ENCODE measurements around the gene DIS3L2.
"Not testable (repeated sequence)": the region's sequence is repeated elsewhere in the genome, so short reads cannot be mapped to it uniquely, and the experiment has no call there.

The DIS3L2 gene

DNA sequence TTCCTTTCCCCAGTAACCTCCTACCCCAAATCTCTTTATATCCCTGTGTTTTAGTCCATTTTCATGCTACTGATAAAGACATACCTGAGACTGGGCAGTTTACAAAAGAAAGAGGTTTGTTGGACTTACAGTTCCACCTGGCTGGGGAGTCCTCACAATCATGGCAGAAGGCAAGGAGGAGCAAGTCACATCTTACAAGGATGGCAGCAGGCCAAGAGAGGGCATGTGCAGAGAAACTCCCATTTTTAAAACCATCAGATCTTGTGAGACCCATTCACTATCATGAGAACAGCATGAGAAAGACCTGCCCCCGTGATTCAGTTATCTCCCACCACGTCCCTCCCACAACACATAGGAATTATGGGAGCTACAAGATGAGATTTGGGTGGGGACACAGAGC, 352.1 kb downstream of the DIS3L2 start:
- DNase-seq: not testable (repeated sequence)

DNA sequence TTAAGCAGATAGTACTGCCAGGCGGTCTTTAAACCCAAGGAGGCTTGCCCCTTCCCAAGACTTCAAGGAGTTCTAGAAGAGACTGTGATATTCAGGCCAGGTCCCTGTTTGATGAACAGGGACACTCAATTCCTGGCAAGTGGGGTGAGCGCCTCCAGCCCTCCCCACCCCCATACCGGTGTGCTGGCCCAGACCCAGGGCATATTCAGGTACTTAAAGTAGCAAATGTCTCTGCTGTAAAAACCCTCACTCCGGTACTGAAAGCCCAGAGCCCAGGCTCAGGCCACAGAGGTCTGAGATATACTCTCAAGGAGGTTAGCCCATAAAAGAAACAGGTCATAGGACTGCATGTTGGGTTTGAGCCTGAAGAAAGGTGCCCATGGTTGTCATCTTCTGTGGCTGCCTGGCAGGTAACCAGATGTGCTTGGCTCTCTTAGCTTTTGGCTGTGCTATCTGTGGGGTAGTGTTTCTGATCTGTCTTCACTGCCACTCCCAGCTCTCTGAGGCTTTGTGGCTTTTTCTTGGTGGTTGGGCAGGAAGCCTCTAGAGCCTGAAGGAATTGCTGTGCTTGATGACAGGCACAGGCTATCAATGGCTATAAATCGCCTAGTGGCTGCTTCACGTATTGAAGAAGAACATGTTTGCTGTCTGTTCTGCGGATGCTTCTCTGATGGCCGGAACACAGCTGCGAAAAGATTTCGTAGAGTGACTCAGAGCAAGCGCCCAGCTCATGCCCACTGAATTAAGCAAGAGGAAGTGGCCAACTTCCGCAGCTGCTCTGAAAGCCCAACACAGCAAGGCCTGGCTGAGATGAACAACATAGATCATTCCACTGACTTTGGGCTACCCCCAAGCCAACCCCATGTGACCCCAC, 353.8 kb downstream of the DIS3L2 start:
- DNase-seq: no peak

DNA sequence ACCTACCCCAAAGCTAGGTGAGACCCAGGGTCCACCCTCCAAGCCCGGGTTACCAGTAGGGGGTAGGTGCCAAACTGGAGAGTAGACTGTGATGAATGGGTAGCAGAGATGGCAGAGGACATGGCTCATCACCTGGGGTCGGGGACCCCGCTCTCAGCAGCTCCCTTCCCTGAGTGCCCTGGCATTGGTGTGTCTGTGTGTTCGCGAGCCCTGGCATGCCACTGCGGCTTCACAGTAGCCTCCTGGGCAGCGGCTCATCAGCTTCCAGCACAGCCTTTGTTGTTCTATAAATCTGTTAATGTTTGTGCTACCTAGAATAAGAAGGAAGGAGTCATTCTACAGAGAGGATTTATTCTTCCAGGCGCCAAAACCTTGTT, 354.4 kb downstream of the DIS3L2 start:
- DNase-seq: no peak

DNA sequence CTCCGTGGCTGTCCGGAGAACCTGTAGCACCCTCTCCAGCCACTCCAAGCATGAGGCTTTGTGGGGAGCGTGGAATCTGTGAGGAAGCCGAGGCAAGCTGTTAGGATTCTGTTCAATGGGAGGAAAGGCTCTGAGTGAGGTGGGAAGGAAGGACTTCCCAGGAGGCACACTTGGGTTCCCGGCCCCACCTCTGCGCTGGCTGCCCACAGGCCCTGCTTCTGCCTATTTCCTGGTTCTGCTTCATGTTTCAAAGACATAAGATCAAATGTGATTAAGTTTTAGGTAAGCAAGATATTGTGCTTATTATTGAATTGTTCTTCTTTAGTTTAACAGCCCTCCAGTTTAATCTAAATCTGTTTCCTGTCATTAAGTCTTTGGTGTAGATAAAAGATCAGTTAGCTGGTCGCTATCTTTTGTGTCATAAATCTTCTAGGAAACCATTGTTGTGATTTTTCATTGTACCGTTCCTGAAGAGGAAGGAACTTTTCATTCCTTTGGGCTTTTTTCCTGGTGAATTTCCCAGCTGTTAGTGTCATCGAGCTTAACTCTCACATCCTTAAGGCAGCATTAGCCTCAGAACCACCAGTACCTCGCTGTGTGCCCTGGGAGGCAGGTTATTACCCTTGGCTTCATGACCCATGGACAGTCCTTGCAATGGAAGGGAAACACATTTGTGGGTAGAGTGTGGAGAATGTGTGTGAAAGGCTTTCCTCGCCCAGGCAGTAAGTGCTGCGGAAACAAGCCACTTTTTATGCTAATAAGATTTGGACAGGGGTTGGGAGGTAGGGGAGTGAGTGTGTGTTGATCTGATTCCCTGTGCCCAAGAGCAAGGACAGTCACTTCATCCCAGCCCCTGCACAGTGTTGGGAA, 355.2 kb downstream of the DIS3L2 start:
- no peak for DNase-seq

DNA sequence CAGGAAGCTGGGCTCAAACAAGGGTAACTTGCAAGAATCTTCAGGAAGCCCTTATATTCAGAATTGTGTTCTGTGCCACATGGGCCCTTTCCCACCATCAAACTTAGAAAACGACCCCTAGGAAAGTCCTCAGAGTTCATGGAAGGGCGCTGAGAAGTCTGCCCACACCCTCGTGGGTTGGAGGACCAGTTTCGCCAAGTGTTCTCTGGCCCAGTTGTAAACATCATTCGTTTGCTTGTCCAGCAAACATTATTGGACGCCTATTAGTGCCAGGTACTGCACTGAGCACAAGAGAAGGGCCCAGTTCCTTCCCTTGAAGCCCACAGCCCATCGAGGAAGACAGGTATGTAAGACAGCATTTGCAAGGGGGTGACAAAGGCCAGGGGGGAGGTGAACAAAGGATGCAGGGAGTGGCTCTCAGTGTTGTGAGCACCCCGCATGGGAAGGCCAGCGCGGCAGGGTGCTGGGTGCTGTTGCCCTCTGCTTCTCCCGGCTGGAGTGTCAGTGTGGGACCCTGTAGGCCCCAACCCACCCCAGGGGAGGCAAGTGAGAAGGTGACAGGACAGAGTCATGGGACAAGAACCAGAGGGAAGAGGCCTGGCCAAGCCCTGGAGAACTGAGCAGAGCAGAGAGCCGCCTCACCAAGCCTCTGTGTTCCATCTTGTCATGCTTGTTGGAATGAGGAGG, 356.8 kb downstream of the DIS3L2 start:
- DNase-seq: no peak

DNA sequence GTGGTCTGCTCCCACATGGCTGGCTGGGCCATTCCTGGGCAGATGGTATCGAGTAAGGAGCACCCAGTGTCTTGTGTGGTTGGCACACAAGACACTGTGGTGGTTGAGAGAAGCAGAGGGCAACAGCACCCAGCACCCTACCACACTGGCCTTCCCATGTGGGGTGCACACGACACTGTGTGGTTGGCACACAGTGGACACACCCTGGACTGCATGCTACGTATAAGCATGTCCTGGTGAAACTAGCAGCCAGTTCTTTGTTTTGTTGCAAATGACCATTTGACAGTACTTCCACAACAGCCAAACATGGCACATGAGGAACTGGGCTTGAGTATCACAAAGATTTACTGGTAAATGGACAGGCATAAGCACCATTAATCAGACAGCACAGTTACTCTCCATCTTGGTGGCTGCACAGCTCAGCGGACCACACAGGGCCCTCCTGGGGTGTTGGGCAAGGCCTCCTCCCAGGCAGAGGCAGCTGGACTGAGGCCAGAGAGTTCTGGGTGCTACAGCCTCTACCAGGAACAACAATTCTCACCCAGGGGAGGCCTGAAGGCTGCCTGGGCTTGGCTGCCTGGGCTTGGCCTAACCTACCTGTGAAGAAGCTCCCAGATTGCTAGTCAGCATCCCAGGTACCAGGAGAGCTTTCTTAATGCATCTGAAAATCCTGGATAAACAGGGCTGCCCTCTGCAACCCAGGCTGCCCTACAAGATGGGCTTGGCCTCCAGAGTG, 357.7 kb downstream of the DIS3L2 start:
- DNase-seq: no peak

DNA sequence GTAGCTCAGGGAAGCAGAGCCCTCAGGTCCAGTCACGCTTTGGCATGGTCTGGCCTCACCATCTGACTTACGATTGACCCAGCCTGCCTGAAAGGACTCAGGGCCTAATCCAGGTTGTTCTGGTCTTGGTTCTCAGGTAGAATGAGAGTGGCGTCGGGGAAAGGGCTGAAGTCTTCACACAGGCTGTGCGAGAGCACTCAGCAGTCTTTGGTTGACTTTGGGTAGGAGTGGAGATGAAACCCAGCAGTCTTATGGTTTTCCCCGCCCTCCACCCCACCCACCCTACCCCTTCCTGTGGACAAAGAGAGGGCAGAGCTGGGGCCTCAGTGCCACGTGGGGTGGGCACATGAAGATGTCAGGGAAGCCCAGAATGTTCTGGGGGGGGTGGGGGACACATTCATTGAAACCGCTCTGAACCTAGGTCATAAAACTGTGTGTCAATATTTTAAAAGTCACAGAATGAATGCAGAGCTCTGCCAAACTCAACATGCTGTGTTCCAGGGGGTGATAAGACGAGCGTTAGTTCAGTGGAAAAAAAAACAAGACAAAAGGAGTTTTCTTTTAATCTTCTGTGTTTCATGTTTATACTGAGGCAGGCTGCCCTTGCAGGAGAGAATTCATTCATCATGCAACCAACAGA, 358.4 kb downstream of the DIS3L2 start:
- no peak for DNase-seq

DNA sequence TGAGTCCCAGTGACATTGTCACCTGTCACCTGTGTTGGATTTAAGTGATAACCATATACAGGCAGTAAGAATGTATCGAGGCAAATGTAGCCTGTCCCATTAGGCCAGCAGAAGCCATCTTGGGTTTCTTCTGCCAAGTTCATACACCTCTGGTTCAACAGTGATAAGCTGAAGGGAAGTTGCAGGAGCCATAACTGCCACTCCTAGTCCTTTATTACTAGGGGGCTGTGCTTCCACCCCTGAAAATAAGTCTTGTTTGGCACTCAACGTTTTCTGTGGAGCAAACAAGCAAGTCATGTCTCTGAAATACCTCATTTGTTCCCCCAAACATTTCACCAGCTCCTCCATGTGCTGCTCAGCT, 358.9 kb downstream of the DIS3L2 start:
- no peak for DNase-seq

DNA sequence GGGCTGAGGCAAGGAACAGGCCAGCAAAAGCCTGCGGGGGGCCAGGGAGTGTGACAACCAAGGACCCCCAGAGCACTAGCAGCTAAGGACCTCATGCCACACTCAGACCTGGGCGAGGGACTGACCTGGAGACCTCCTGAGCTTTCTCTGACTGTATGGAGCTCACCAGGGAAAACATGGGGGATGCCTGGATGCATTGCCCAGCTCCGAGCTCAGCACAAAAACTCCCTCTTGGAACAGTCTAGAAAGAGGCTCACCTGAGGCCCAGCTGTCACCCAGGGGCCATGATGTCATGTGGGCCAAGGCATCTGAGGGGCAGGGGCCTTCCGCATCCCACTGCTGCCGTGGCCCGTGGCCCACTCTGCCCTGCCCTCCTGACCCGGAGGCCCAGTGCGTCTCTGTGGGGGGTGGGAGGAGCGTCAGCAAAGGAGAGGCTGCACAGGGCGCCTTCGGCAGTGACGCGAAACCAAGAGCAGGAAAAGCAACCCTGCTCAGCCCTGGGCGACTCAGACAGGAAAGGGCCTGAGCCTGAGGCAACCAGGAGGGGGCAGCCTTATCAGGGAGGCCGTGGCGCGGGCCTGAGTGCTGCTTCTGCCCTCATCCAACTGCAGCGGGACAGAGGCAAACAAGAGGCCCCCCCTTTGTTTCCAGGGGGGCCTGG, 359.8 kb downstream of the DIS3L2 start:
- no peak for DNase-seq

DNA sequence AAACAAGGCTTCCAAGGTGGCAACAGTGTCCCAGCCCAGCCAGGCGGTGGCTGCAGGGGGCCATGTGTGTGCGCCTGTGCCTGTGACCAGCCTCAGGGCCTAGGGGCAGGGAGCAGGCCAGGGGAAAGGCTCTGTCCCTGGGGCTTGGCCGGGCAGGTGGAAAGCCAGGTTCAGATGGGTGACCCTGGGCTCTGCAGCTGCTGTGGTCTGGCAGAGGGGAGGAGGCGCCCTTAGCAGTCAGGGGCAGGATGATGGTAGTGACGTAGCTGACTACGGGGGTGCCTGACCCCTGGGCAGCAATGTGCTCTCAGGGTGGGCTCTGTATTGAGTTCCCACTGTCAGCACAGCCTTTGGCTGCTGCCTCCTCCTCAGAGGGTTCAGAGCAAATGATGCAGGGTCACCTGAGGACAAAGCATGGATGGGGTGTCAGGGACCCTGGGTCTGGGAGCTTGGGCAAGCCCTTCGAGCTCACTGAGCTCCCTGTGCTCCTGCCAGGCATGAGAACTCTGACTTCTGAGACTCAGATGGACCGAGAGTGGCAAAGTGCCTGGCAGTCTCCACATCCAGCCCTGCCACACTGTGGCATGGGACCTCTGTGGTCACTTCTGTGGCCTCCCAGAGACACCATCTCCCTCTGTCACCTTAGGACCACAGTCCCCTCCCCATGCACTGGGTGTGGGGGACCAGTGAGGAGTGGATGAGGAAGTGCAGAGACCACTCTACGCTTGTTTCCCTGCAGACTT, 360.5 kb downstream of the DIS3L2 start:
- no peak for DNase-seq

DNA sequence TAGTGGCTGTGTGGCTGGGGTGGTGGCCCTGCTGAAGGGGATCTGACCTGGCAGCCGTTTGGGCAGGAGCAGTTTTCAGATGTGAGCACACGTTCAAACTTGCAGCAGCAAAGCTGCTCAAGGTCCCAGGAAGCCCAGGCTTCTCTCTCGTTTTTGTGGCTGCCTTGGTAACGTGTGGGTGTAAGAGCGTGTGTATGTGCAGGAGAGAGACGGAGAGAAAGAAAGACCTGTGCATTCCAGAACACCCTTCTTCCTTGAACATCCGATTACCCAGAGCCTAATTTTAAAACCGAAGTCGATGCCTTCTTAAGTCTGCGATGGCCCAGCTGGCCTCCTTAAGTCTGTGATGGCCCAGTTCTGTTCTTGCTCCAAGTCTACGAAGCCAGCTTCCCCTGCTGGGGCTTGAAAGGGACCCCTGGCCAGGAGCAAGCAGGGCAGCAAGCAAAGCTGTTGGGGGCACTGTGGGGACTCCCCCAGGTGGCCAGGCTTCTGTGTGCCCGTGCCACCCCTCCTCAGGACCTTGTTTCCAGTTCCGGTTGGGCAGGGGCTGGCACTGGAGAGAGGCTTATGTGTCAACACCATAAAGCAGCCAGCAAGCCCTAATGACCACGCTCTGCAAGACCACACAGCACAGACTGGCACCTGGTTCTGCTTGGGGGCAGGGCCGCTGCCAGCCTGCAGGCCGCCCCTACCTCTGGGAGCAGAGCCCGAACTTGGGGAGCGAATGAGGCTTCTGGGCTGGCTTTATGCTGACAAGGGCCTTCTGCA, 361.2 kb downstream of the DIS3L2 start:
- DNase-seq: no peak

DNA sequence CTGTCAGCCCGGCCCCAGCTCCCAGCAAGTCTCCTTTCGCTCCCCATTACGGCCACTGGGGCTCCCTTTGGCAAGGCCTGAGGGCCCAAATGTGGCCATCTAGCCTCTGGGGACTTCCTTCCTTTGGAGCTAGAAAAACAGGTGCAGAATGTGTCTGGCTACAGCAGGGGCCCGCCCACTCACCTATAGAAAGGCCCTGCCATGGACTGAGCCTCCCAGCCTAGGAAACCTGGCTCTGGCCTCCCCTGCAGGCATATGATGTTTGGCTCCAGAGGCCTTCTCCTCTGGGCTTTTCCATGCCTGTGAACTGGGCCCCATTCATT, 361.8 kb downstream of the DIS3L2 start:
- DNase-seq: no peak

DNA sequence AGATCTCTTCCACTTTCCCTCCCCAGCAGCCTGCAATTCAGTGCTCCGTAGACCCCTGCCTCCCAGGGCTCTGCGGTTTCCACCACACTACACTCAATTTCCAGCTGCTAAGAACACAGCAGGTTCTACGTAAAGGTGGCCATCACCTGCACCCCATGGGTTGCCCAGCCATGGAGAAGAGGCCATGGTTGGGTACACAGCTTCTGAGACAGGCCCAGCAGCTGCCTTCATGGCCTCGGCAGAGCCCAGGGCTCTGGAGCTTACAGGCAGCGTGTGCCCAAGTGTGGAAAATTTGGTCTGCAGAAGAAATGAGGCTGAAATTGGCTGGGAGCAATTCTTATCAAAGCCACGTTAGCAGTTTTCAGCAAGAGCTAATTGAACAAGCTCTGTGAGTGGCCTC, 362.5 kb downstream of the DIS3L2 start:
- not testable (repeated sequence) for DNase-seq

DNA sequence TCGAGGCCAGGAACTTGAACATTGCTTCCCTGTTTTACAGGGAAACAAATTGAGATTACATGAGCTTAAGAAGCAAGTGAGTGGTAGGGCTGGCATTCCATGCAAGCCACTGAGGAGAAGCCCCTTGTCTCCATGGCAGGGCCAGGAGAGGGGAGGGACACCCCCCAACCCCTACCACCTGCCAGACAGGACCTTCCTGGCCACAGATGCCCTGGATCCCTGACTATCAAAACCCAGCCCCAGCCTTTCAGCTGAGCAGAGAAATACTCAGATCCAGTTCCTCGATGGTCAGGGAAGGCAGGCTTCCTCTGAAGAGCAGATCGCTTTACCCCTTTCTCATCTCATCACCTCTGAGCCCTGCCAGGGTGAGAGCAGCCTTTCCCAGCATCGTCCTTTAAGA, 363.3 kb downstream of the DIS3L2 start:
- no peak for DNase-seq

DNA sequence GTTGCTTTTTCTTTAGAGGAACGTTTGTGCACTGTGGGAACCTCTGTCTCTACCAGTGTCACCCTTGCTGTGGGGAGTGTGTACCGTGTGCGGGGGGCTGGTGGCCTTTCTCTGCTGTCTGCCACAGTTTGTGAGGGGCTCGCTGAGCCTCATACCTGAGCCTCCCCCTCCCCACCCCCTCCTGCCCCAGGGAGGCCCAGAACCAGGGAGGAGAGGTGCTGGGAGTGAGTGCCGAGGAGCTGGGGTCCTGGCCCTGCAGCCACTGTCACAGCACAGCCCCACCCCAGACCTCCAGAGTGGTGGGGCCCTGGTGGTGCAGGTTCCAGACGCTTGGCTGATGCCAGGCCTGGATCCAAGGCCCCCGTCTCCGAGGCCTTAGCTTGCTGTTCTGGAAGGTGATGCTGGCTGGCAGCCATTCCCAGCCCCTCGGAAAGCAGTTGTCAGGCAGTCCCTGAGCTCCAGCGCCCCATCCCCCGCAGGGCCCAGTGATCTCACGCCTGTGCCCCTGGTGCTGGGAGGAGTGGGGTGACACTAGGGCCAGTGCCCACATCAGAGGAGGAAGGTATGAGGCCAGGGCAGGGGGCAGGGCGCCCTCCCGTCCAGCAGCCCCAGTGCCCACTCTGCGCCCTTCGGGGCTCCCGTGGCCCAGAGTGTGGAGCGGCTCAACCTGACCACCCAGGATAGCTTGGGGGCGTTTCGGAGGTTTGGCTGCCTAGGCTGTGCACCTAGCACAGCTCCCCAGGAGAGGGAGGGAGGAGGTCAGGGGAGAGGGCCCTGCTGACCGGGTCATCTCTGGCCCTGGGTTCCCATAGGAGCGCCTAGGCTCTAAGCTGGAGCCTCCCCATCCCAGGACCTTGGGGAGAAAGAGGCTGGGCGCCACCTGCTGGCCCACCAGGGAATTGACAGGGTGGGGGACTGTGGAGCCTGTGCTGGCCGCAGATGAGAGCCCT, 364.1 kb downstream of the DIS3L2 start:
- peak in 1 of 2 experiments; percentile 18 for DNase-seq

DNA sequence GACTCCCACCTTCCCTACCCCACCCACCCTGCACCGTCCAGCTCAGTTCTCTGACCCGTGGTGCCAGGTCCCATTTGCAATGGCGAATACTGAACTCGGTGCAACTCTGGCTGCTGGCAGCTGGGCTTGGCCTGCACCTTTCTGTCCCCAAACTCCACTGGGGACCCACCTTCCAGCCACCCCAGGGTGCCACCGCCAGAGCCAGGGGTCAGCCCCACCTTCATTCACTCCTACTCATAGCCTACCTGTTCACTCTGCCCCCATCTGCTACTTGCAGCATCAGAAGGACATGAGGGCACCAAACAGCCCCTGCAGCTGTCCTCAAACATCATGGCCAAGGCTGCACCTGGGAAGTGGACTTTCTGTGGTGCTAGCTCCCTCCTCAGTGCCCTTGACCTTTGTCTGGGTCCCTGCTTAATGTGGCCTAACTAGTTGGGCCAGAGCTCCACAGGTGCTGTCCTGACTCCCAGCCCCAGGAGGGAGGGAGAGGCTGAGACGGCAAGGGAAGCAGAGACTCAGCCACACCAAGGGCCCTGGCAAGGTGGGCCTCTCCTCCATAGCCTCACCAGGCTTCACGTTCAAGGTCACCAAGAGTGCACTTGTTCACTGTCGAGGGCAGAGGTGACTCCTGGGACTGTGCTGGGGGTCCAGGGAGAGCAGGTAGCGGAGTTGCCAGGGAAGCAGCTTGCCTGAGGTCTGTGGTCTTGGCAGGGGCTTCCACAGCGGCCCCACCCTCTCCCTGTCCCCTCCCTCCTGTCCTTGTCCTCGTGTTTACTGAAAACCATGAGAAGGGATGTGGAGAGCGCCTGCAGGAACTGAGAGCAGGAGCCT, 365.0 kb downstream of the DIS3L2 start:
- not testable (repeated sequence) for DNase-seq

DNA sequence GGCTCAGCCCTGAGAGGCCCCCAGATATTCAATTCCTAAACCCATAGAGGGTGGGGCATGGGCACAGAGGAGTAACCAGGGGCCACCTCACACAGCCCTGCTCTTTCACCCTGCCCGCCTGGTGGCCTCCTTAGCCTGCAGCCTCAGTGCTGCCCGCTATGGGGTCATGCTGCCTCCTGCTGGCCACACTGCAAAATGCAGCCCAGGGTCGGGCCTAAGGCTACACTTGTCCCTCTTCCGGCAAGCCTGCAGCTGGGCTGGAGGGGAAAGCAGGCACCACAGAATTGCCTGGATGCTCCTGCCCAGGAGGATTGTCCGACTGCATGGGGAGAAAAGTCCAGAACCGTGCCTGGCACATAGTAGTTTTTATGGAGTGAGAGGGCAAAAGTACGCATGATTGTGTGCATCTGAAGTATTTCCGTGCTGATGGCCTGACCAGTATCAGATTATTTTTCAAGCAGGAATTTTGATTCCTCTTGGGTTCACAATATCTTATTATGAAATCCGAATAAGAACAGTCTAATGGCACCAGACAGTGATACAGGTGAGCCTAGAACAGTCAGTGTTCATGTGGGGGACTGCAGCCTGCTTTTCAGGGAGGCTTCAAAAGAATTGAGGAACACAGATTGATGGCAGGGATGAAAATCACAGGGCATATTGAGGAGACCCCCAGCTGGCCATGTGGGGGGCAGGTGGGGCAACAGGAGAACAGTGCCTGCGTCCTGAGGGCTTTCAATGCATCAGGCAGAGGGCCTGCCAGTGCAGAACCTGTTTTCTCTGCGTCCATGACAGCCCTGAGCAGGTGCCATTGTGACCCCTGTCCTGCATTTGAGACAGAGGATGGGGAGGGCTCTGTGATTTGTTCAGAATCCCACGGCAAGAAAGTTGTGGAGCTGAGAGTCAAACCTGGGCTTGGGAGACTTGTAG, 365.9 kb downstream of the DIS3L2 start:
- peak; percentile 19 to 52 for DNase-seq
